Stimulated activated CD4-positive, alpha-beta T cell treated with anti-CD3 and anti-CD28 coated beads, Interleukin-15, amount 100 ng/mL, for 1 hour (primary cell): ENCODE results near the gene ZNF236.

Experiments
- DNase-seq, 2 donors: peaks; one replicate each; pipeline ENCODE4 v3.0.0-alpha.2; 2020; ENCODE audit warnings: low read depth in 1 of 2, low spot score in 1 of 2

ZNF236 gene

DNA sequence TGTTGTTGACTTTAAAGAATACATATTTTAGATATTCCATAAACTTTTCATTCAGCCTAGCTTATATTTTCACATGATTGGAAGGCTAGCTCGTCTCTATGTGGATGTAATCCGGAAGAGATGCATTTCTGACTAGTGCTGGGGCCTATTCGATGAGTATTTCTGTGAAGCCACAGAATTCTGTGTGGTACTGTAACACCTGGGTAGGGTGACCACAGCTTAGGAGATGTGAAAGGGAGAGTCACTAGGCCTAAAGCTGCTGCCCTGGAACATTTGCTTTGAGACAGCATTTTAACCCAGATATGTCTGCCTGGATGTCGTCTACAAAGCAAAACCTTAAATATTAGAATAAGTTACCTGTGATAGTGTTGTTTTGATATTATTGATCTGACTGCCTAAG lies 83.5 kb downstream of the ZNF236 start:
- DNase-seq: no peak

DNA sequence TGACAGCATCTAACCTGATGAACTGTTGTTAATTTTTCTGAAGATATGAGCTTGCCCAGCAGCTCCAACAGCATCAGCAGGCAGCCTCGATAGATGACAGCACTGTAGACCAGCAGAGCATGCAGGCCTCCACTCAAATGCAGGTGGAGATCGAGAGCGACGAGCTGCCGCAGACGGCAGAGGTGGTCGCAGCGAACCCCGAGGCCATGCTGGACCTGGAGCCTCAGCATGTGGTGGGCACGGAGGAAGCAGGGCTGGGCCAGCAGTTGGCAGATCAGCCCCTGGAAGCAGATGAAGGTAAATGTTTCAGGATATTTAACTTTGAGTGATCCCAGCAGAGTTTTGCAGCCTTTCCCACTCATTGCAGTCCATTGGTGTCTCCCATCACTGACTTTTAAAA lies 85.9 kb downstream of the ZNF236 start:
- DNase-seq: no peak

DNA sequence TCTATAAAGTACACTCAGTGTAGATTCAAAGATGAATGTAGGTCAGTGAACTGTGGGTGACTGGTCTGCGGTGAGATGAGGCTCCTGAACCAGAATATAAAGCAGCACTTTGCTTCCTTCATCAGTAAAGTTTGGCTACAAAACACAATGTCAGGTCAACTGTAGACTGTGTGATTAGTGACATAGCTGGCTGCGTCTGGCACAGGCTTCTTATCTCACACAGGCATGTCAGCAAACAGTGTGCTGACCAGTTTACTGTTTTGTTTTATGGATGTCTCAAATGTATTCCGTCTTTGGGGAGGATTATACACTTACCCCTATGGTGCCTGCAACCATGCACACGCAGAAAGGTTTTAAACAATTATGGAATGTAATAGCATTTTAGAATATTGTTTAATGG lies 87.1 kb downstream of the ZNF236 start:
- no peak for DNase-seq

DNA sequence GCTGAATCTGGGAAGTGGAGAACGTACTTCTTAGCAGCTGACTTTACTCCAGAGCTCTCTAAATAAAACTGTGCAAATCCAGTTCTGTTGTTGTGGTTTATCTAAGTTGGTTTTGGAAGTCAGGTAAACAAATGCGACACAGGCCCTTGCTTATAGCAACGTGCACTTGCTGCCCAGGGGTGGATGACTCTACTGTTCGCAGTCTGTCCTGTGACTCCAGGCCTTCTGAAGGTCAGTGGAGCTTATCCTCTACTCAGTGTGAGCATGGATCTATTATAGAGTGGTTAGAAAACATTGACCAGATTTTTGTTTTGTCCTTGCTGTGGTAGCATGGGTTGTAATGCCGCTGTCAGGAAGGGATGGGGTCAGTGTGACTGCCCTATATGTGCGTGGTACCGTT lies 89.1 kb downstream of the ZNF236 start:
- no peak for DNase-seq

DNA sequence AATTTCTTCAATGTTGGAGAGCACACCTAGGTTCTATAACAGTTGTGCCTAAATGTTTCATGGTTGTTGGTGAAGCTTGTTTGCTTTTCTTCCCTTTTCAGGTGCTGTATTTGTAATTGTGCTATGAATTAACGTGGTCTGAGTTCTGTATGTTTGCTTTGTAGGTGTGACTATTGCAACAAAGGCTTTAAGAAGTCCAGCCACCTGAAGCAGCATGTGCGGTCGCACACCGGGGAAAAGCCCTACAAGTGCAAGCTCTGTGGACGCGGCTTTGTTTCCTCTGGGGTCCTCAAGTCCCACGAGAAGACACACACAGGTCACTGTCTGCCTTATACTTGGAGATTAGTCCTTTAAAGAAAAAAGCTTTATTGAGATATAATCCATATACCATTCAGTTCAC lies 91.2 kb downstream of the ZNF236 start:
- no peak for DNase-seq

DNA sequence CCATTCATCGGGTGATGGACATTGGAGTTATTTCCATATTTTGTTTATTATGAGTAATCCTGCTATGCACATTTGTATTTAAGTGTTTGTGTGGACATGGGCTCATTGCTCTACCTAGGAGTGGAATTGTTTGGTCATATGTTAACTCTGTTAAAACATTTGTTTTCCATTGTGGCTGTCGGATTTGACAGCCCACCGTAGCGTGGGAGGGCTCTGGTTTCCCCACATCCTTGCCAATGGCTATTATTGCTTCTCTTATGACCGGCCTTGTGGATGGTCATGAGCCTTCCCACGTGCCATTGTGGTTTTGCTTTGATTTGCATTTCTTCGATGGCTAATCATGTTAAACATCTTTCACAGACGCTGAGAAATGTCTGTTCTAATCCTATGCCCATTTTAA lies 92.0 kb downstream of the ZNF236 start:
- no peak for DNase-seq

DNA sequence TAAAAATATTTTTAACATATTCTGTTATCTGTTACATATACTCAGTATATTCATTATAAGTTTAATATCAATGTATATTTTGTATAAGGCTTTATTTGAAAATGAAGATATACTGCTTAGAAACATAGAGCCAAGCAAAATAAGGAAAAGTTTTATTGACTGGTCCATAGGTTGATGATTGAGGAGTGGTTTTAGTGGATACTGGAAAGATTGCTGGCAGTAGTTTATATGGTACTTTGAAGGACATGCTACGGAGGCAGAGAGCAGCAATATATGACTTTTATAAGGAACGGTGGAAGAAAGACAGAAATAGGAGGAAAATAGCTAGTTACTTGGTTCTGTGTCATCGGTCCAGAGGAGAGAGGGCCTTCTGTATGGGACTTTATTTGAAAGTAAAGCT lies 92.4 kb downstream of the ZNF236 start:
- DNase-seq: no peak

DNA sequence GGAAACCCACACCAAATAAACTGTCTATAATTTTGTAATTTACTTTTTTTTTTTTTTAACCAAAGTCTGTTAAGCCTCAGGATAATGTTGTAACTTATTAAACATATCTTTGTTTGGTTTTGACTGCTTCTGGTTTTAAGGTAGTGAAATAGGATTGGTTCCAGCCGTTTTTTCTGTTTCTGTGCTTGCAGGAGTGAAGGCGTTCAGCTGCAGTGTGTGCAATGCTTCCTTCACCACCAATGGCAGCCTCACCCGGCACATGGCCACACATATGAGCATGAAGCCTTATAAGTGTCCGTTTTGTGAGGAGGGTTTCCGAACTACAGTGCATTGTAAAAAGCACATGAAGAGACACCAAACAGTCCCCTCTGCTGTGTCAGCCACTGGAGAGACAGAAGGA lies 93.1 kb downstream of the ZNF236 start:
- no peak for DNase-seq

DNA sequence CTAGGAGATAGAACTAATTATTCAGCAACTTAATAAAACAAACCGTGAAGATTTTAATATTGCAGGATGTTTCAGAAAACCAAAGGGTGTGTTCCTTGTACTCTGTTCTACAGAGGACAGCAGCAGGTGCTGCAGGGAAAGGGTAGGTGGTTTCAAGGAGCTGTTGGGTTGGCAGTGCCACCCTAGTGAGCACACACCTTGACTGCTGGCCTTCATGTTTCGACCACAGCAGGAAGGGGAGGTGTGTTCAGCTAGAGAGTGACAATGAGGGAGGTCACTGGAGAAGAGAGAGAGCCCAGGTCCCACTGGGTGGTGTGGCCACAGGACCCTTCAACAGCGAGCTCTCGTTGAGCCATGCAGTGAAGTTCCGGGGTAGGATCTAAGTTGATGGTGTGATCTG lies 98.6 kb downstream of the ZNF236 start:
- DNase-seq: no peak

DNA sequence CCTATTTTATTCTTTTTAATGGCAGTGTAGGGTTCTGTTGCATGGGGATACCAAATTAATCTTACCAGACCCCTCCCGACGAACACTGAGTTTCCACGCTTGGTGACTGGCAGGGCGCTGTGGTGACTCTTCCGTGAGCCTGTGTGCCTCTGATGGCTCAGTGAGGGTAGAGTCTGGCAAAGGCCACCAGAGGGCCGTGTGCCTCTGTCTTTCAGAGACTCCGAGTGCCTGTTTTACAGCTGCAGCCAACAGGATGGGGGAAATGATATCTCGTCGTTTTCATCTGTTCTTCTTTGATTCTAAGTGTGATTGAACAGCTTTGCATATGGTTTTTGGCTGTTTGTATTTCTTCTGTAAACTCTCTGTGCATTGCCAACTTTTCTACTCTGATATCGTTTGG lies 99.8 kb downstream of the ZNF236 start:
- peak; percentile 8 to 19 for DNase-seq

DNA sequence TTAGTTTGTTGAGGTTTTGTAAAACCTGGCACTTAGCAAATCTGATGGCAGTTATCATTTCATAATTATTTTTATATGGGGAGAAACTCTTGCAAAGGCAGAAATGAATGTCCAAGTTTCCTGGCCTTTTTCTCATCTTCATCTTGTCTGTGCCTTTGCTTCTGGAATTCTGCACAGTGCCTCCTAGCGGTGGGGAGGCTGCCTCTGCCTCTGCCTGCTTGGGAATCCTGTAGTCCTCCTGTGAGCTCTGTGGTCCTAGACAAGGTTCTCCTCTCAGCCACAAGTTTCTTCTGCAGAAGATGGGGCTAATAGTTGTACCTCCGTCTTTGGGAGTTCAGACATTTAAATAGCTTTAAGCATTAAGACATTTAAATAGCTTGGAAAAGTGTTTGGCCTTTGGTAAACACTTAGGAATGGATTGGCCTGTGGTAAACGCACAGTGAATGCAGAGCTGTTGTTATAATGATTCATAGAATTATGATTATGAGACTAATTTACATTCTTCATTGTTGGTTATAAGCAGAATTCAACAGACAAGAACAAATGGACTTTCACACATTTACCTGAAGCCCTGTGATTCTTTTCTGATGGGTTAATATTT lies 101.2 kb downstream of the ZNF236 start:
- no peak for DNase-seq

DNA sequence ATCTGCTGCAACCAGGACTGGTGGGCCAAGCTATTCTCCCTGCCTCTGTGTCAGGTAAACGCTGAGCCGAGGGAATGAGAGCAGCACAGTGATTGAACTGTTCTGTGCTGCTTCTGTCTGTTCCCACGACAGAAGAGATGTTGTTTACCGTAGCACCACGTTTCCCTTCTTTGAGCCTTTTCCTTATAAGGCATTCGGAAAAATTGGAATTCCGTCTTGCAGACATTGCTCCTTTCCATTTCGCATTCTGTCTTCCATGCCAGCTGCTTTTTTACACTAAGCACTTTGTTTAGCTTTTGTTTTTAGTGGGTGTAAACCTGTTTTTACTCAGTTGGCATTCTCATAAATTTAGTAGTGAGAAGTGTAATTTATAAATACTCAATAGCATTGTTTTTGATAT lies 103.1 kb downstream of the ZNF236 start:
- no peak for DNase-seq

DNA sequence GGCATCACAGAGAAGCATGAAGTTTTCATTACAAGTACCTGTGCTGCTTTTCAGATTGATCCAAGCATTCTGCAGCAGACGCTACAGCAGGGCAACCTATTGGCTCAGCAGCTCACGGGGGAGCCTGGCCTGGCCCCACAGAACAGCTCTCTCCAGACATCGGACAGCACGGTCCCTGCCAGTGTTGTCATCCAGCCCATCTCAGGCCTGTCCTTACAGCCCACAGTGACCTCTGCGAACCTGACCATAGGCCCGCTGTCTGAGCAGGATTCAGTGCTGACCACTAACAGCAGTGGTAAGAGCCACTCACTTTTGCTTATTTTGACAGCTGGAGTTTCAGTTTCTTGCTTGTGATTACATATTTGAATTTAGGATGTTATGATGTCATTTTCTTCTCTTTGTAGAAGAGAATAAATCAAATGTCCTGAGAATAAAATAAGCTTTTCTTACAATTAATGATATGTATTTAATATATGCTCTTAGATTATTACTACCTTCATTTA lies 104.9 kb downstream of the ZNF236 start:
- no peak for DNase-seq

DNA sequence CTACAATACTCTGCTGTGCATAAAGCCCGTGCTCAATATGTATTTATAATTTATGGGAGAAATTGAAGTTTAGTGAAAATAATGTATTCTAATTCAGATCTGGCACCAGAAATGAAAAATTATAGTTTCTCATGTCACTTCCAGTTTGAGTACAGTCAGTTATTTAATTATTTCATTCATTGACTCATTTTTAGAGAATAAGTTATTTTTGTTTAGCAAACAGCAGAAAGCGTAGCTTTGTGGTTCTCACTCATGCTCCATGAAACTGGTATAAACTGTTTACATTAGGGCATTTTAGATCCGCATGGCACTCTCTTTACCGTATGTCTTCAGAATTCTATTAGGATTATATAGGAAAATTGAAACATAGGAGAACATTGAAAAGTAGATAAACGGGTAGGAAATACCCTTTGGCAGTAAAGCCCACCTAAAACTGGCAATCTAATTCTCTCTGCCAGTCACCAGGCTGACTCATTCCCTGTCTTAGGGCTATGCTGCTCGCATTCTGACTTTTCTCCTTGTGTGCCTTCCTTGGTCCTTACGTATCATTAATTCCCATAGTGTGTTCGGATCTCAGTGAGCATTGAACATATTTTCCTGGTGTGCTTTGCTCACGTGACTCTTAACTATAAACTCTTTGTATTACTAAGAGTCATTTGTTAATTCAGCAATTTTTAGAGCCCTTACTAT lies 106.0 kb downstream of the ZNF236 start:
- DNase-seq: no peak

DNA sequence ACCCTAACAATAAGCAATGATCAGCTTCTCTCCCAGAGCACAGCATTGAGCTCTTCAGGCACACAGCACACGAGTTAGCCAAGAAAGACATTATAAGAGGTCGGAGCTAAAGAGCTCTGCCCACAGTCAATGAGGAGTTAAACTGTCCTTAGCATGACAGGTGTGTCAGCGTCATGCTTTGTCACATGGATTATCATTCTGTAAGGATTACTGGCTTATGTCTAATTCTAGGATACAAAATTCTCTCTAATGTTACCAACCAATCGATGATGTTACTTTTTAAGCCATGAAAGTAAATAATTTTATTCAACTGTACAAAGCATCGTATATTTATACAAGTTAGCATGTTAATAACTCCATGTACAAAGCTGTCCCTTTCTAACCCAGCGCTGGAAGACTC lies 108.8 kb downstream of the ZNF236 start:
- DNase-seq: no peak

DNA sequence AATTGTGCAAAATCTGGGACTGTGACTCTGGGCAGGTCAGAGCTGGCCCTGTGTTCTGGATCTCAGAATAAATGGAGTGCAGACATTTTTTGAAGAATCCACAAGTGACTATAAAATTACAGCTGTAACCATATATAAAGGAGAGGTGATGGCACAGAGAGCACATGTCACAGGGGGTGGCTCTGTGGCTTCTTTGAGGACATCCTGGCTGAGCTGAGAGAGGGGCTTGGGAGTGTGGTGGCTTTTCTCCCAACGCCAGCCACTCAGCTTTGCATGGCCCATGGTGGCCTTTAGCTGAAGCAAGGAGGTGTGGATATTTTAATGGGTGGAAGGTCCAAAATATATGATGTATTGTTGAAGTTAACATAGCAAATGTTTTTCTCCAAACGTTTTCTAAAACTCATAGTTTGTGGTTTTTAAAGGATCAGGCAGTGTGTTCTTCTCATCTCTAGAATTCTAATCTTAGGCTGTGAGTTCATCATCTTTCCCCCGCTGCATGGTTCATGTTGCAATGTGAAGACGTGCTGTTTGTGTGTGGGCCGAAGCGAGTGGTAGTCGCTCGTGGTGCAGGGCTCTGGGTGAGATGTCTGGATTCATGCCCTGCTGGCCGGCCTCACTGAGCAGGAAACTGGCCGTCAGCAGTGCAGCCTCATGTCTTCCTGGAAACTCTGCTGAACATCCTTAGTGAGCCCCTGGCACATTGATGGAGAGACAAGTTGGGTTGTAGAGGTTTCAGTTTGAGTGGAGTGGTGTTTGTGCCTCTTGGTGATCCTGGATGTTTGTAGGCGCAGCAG lies 109.9 kb downstream of the ZNF236 start:
- DNase-seq: no peak

DNA sequence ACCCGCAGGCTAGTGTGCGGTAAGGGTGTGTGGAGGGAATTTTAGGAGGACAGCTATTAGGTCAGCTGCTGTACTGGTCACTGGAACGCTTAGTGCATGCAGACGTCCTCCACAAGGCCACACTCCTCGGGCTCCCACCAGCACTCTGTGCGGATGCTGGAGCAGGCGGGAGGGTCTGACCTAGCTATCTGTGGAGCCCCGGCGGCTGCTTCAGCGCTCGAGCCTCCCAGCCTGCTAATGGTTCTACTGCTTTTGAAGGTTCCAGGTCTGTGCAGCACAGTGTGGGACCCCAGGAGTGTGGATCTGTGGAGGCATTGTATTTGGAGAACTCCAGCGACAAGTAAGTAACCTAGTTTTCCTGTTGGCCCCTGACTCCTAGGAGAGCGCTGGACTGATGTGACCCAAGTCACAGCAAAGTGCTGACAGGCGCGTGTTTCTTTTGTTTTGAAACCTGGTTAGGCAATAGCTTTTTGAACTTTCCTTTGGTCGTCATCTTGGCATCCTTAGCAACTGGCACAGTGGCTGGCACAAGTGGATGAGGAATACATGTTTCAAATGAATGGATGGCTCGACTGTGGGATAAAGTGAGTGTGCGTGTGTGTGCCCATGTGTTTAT lies 113.5 kb downstream of the ZNF236 start:
- DNase-seq: no peak

DNA sequence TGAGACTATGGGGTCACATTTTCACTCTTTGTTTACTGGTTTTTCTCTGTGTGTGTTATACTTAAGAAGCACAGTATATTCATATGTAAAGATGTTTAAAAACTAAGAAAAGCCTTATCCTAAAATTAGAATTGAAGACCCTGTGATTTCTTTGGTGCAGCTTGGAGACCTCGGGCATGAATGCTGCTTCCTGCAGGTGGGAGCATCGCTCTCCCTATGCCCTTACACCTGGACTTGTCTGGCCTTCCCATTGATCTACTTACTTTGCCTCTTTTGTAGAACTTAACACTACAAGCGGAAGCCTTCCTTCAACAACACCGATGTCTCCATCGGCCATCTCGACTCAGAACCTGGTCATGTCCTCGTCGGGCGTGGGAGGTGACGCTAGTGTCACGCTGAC lies 114.5 kb downstream of the ZNF236 start:
- DNase-seq: no peak

DNA sequence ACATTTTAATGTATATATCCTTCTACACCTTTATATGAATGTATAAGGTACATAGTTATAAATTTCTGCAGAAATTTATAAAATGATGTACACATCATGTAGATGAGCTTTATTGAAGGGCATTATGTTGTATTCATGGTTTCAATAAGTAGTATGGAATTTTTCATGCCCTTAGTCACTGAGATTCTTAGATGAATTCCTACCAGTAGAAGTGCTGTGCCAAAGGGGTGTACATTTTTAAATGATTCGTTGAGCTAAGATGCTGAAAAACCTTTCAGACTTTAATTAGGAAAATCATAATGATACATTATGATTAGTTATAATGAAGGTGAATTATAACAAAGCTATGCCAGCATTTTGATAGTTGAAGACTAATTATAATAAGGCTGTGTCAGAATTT lies 115.2 kb downstream of the ZNF236 start:
- no peak for DNase-seq

DNA sequence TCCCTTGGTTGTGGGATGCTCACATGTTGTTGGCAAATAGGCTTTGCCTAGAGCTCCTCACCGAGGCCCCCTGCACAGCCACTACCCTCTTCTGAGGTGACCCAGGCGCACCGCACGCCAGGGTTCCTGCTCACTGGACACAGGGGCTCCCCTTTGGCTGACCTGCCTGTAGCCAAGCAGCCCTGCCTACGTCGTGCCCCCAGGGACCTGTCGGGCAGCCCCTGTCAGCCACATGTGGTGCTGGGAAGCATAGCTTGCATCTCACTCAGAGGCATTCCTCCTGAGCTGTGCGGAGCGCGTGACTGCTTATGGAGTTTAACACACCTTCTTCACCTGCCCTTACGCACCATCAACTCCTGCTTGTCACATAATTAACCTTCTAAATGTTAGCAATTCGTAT lies 116.3 kb downstream of the ZNF236 start:
- DNase-seq: no peak

DNA sequence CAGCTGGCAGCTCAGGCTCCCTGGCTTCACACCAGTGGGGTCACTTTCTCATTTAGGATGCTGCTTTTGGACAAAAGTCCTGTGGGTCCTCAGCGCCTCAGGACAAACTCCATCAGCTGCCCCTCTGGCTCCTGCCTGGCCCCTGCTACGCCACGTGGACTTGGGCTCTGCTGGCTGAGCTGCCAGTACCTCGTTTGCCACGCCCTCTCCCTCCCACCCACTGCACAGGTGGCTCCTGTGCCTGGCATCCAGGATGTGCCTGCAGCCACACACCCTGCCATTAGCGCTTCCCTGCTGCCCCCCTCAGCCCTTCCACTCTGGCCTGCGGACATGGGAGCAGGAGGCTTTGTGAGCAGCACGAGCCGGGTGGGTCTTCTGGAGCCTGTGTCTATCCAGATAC lies 118.9 kb downstream of the ZNF236 start:
- DNase-seq: no peak
